TTC549 (cell line): ENCODE data around the gene CCDC158.
"Not testable (repeated sequence)": the region's sequence is repeated elsewhere in the genome, so short reads cannot be mapped to it uniquely, and the experiment has no call there.

Experiments
- FAIRE-seq: peaks from 2 replicates; lab custom pipeline; 2012; peaks lifted over from hg19 to GRCh38; lab: Jason Lieb, UNC

Gene CCDC158

GRCh38 chr4:76308548-76308947, 112.4 kb downstream of the CCDC158 start:
- no peak for FAIRE-seq

GRCh38 chr4:76307660-76308014, 113.3 kb downstream of the CCDC158 start:
- FAIRE-seq, result no peak

- FAIRE-seq, result no peak
These were observed 113.9 kb downstream of the CCDC158 start for GRCh38 chr4:76306882-76307659.

- FAIRE-seq, result no peak
These were observed 114.7 kb downstream of the CCDC158 start, which contains the start of gene STBD1 for GRCh38 chr4:76305971-76306881. STBD1 (plus strand) TSS chr4:76306733; CDS start chr4:76306770, 37 bp downstream.

GRCh38 chr4:76305033-76305687, 115.8 kb downstream of the CCDC158 start:
- FAIRE-seq, result no peak

GRCh38 chr4:76302826-76303438, 118.0 kb downstream of the CCDC158 start:
- no peak for FAIRE-seq

GRCh38 chr4:76301775-76302162, 119.2 kb downstream of the CCDC158 start:
- no peak for FAIRE-seq

- no peak for FAIRE-seq
These were observed 119.7 kb downstream of the CCDC158 start for GRCh38 chr4:76301068-76301774.

- FAIRE-seq, result no peak
These were observed 120.9 kb downstream of the CCDC158 start for GRCh38 chr4:76300012-76300411.

- FAIRE-seq, result no peak
These were observed 122.7 kb downstream of the CCDC158 start for GRCh38 chr4:76298227-76298626.

- no peak for FAIRE-seq
These were observed 124.6 kb downstream of the CCDC158 start for GRCh38 chr4:76296286-76296820.

- FAIRE-seq, result no peak
These were observed 127.2 kb downstream of the CCDC158 start for GRCh38 chr4:76293772-76294171.

GRCh38 chr4:76292730-76293129, 128.2 kb downstream of the CCDC158 start:
- FAIRE-seq, result no peak

- not testable (repeated sequence) for FAIRE-seq
These were observed 133.1 kb downstream of the CCDC158 start for GRCh38 chr4:76287811-76288210.

GRCh38 chr4:76283900-76284299, 137.0 kb downstream of the CCDC158 start:
- FAIRE-seq, result no peak

GRCh38 chr4:76282941-76283689, 137.8 kb downstream of the CCDC158 start:
- FAIRE-seq, result no peak

- not testable (repeated sequence) for FAIRE-seq
These were observed 139.3 kb downstream of the CCDC158 start for GRCh38 chr4:76281594-76281993.

GRCh38 chr4:76280488-76281441, 140.2 kb downstream of the CCDC158 start:
- no peak for FAIRE-seq

- FAIRE-seq, result no peak
These were observed 141.5 kb downstream of the CCDC158 start for GRCh38 chr4:76279462-76279861.
